Measurements from ENCODE around the gene WNT3A.
"Not testable (repeated sequence)": the region's sequence is repeated elsewhere in the genome, so short reads cannot be mapped to it uniquely, and the experiment has no call there.

WNT3A gene

GRCh38 chr1:228012555-228012954 is 5.8 kb downstream of the WNT3A start:
- DNase-seq, result no peak

GRCh38 chr1:228013131-228013934 is 6.5 kb downstream of the WNT3A start:
- no peak for DNase-seq

GRCh38 chr1:228013935-228014930 is 7.4 kb downstream of the WNT3A start:
- DNase-seq, result no peak

- DNase-seq, result no peak
Measured at GRCh38 chr1:228015276-228016180, 8.7 kb downstream of the WNT3A start.

GRCh38 chr1:228016181-228016510 is 9.3 kb downstream of the WNT3A start:
- DNase-seq, result no peak

GRCh38 chr1:228016653-228017355 is 10.0 kb downstream of the WNT3A start:
- no peak for DNase-seq

- no peak for DNase-seq
Measured at GRCh38 chr1:228017356-228018124, 10.7 kb downstream of the WNT3A start.

- no peak for DNase-seq
Measured at GRCh38 chr1:228018125-228018398, 11.3 kb downstream of the WNT3A start.

GRCh38 chr1:228018961-228019721 is 12.3 kb downstream of the WNT3A start:
- DNase-seq, result no peak

- not testable (repeated sequence) for DNase-seq
Measured at GRCh38 chr1:228019722-228020083, 12.9 kb downstream of the WNT3A start.

GRCh38 chr1:228020686-228021354 is 14.0 kb downstream of the WNT3A start:
- DNase-seq, result no peak

GRCh38 chr1:228021355-228022030 is 14.7 kb downstream of the WNT3A start:
- no peak for DNase-seq

GRCh38 chr1:228022571-228023293 is 15.9 kb downstream of the WNT3A start:
- DNase-seq, result no peak

- no peak for DNase-seq
Measured at GRCh38 chr1:228023294-228023639, 16.5 kb downstream of the WNT3A start.

GRCh38 chr1:228029281-228029680 is 22.5 kb downstream of the WNT3A start:
- DNase-seq, result no peak

- no peak for DNase-seq
Measured at GRCh38 chr1:228030451-228031201, 23.8 kb downstream of the WNT3A start.

GRCh38 chr1:228031276-228031995 is 24.6 kb downstream of the WNT3A start:
- DNase-seq, result no peak

- no peak for DNase-seq
Measured at GRCh38 chr1:228032041-228032440, 25.2 kb downstream of the WNT3A start.

Measured in DMS153 (cell line).